Measurements from ENCODE around the gene IL11RA. TPM values are rescaled to one million over a fixed set of nuclear protein-coding genes. Genes with fewer than 3 reads are reported as not detected.

IL11RA gene
- total RNA-seq, 2 experiments from 2014 or later: 17.4 to 20.7 TPM

- no peaks in the 10 kb centered on the region for H3K36me3 Mint-ChIP-seq (ENCODE audit: low read depth)
- no peak overlapping the region for H3K27ac Mint-ChIP-seq
- no peaks in the 10 kb centered on the region for H3K9me3 Mint-ChIP-seq
- CTCF ChIA-PET: interaction anchor here (1.3 to 4.9 kb wide), 4 partner anchors 8 to 54 kb away, joined by 3 to 35 read pairs (median 3); no protein-coding TSS in a partner anchor
- no peaks in the 10 kb centered on the region for H3K27me3 Mint-ChIP-seq
- POLR2A ChIA-PET: interaction anchor here (0.9 kb wide), 1 partner anchor 12 kb away, joined by 3 read pairs; no protein-coding TSS in a partner anchor
- DNase-seq: no peak
- ATAC-seq: no peak
- no peak overlapping the region for H3K4me3 Mint-ChIP-seq
- peaks cover 6% of the 10 kb centered on the region for H3K4me1 Mint-ChIP-seq (ENCODE audit: low read depth)
- intact Hi-C loops (cut with micrococcal nuclease): no loop called here
- no peak for TF ChIP-seq CTCF (IDR thresholded peaks at IDR 0.05)
Observed at GRCh38 chr9:34687276-34688030, 35.5 kb downstream of the IL11RA start.

GRCh38 chr9:34688329-34689115 is 36.5 kb downstream of the IL11RA start:
- Mint-ChIP-seq H3K27ac (no peak overlapping the region), H3K4me3 (no peak overlapping the region), H3K27me3 (no peaks in the 10 kb centered on the region), H3K9me3 (no peaks in the 10 kb centered on the region), H3K4me1 (ENCODE audit: low read depth) (peaks cover 6% of the 10 kb centered on the region), H3K36me3 (ENCODE audit: low read depth) (no peaks in the 10 kb centered on the region)
- CTCF ChIA-PET: interaction anchor here (4.9 kb wide), 1 partner anchor 13 kb away, joined by 35 read pairs; no protein-coding TSS in a partner anchor
- POLR2A ChIA-PET: interaction anchor here (1.5 kb wide), 1 partner anchor 31 kb away, joined by 3 read pairs; no protein-coding TSS in a partner anchor
- ATAC-seq: no peak
- DNase-seq: no peak
- intact Hi-C loops (cut with micrococcal nuclease): no loop called here
- TF ChIP-seq CTCF (IDR thresholded peaks at IDR 0.05): no peak

- ChIA-PET POLR2A (interaction anchor here (1.5 kb wide), 1 partner anchor 30 kb away, joined by 3 read pairs; no protein-coding TSS in a partner anchor), CTCF (interaction anchor here (1.3 to 4.9 kb wide), 2 partner anchors 12 to 13 kb away, joined by 3 to 35 read pairs; no protein-coding TSS in a partner anchor)
- ATAC-seq (no peak), DNase-seq (no peak)
- Mint-ChIP-seq H3K27ac (no peak overlapping the region), H3K27me3 (no peaks in the 10 kb centered on the region), H3K4me3 (no peak overlapping the region), H3K9me3 (no peaks in the 10 kb centered on the region), H3K4me1 (ENCODE audit: low read depth) (peaks cover 4% of the 10 kb centered on the region), H3K36me3 (ENCODE audit: low read depth) (no peaks in the 10 kb centered on the region)
- TF ChIP-seq CTCF (IDR thresholded peaks at IDR 0.05): no peak
- intact Hi-C loops (cut with micrococcal nuclease): no loop called here
Observed at GRCh38 chr9:34689116-34689470, 37.1 kb downstream of the IL11RA start.

- intact Hi-C loops (cut with micrococcal nuclease): no loop called here
Observed at GRCh38 chr9:34689512-34689911, 37.5 kb downstream of the IL11RA start.

More at GRCh38 chr9:34689512-34689911, 37.5 kb downstream of the IL11RA start:
- no peaks in the 10 kb centered on the region for H3K4me1 Mint-ChIP-seq (ENCODE audit: low read depth)
- H3K27me3 Mint-ChIP-seq: no peaks in the 10 kb centered on the region
- H3K4me3 Mint-ChIP-seq: no peak overlapping the region
- no peaks in the 10 kb centered on the region for H3K36me3 Mint-ChIP-seq (ENCODE audit: low read depth)
- TF ChIP-seq CTCF (IDR thresholded peaks at IDR 0.05): no peak
- ATAC-seq (no peak), DNase-seq (no peak)
- no peaks in the 10 kb centered on the region for H3K9me3 Mint-ChIP-seq
- ChIA-PET POLR2A (interaction anchor here (1.5 kb wide), 1 partner anchor 30 kb away, joined by 3 read pairs; no protein-coding TSS in a partner anchor), CTCF (interaction anchor here (0.8 to 4.9 kb wide), 3 partner anchors 12 to 14 kb away, joined by 3 to 35 read pairs (median 6); no protein-coding TSS in a partner anchor)
- no peak overlapping the region for H3K27ac Mint-ChIP-seq
